ENCODE results near the gene COL20A1.

COL20A1 gene

GRCh38 chr20:63310265-63310991, 17.4 kb downstream of the COL20A1 start:
- DNase-seq = no peak

DNA sequence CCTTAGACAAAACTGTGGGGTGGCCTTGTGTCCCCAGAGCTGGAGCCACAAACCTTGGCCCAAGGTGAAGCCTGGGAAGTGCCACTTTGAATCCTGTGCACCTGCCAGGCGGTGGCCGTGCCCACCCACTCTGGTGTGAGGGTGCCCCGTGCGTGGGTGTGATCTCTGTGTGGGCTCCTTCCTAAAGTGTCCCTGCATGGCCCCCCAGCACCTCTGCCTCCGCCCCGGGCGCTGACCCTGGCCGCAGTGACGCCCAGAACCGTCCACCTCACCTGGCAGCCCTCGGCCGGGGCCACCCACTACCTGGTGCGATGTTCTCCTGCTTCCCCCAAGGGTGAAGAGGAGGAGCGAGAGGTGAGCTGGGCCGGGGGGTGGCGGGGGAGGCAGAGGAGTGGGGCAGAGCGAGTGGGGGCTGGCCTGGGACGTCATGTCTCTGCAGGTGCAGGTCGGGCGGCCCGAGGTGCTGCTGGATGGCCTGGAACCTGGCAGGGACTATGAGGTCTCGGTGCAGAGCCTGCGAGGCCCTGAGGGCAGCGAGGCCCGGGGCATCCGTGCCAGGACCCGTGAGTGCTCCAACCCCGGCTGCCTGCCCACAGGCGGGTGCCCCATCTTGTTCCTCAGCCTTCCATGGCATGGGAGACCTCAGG, 18.3 kb downstream of the COL20A1 start:
- no peak for DNase-seq

DNA sequence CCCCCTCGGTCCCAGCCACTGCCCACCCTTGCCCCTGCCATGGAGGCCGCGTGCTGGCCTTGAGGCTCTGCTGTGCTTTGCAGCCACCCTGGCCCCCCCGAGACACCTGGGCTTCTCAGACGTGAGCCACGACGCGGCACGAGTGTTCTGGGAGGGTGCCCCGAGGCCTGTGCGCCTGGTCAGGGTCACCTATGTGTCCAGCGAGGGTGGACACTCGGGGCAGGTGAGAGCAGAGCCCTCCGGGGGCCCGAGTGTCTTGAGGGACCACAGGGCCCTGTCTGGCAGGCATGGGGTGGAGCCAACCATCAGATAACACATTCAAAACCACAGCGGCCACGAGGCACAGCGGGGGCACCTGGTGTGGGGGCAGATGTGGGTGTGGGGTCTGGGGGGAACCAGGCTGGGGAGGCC, 18.9 kb downstream of the COL20A1 start:
- no peak for DNase-seq

DNA sequence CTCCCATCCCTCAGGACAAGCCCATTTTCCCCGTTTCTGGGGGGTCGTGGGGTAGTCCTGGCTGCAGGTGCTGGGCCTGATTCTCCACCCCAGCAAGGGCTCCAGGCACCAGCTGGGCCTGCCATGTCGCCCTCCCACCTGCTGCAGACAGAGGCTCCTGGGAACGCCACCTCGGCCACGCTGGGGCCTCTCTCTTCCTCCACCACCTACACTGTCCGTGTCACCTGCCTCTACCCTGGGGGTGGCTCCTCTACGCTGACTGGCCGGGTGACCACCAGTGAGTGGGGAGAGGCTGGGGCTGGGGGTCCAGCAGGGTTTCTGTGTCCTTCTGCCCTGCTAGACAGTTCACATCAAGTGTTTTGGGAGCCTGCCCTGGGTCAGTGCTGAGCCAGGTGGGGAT, 19.3 kb downstream of the COL20A1 start:
- DNase-seq = no peak

DNA sequence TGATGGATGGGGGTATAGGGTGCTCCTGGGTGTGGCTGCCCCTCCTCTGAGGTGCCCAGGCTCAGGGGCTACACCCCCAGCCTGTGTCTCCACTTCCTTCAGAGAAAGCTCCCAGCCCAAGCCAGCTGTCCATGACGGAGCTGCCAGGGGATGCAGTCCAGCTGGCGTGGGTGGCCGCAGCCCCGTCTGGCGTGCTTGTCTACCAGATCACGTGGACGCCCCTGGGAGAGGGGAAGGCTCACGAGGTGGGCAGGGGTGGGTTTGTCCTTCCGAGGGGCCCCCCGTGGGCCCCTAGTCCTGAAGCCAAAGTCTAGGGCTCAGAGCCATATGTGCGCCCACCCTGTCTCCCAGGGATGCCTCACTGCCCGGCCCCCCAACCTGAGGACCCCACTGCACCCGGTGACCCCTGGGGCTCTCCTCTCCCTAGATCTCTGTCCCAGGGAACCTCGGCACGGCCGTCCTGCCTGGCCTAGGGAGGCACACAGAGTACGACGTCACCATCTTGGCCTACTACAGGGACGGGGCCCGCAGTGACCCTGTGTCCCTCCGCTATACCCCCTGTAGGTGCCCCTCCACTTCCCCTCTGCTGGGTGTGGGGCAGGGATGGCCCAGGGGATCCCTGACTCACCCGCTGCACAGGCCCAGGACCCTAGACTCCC, 19.8 kb downstream of the COL20A1 start:
- DNase-seq = no peak

DNA sequence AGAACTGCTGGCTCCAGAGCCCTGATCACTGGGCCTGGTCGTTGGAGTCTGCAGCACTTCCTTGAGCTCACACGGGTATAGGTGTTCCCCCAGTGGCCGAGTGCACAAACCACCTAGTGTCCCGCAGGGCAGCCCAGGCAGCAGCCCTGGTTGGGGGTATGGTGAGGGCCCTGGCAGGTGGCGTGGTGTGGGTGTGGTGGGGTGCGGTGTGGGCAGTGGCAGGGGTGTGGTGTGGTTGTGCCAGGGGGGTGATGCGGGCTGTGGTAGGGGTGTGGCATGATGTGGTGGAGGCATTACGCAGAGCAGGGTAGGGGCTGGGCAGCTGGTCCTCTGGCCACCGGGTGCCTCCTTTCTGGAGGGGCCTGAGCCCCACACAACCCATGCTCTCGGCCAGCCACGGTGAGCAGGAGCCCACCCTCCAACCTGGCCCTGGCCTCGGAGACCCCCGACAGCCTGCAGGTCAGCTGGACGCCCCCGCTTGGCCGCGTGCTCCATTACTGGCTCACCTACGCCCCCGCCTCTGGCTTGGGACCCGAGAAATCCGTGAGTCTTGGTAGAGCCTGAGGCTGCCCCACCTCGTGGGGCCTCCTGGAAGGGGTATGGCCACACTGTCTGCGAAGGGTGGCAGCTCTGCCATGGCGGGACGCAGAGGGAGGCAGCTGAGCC, 20.5 kb downstream of the COL20A1 start:
- DNase-seq = no peak

DNA sequence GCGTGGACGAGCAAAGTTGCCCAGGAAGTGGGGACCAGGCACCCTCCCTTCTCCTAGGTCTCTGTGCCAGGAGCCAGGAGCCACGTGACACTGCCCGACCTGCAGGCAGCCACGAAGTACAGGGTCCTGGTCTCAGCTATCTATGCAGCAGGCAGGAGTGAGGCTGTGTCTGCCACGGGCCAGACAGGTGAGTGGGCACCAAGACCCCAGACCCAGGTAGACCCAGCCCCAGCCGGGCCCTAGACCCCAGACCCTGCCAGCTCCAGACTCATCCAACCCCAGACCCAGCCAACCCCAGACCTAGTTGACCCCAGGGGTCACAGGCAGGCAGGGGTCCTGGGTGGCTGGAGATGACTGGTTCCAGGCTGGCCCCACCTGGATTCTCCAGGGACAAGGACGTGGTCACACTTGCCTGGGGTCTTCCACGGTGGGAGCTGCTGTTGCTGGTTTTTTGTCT, 21.1 kb downstream of the COL20A1 start:
- DNase-seq = no peak

- DNase-seq = no peak
Measured at GRCh38 chr20:63314566-63315239, 21.7 kb downstream of the COL20A1 start.

DNA sequence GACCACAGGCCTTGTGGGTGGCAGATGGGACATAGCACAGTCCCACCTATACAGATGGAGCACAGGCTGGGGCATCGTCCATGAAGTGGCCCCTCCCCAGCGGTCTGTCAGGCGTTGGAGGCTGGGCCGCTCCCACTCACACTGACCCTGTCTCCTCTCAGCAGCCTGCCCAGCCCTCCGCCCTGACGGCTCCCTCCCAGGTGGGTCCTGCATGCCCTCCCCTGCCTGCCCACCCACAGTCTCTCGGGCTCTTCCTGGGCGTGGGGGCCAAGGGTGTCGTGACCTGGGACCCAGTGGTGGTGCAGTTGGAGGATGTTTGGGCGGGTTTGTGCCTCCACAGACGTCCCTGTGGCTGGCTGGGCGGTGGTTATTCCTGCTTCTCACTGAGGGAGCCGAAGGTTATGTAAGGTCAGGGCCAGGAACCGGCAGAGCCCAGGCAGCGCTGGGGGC, 22.3 kb downstream of the COL20A1 start:
- DNase-seq = no peak

DNA sequence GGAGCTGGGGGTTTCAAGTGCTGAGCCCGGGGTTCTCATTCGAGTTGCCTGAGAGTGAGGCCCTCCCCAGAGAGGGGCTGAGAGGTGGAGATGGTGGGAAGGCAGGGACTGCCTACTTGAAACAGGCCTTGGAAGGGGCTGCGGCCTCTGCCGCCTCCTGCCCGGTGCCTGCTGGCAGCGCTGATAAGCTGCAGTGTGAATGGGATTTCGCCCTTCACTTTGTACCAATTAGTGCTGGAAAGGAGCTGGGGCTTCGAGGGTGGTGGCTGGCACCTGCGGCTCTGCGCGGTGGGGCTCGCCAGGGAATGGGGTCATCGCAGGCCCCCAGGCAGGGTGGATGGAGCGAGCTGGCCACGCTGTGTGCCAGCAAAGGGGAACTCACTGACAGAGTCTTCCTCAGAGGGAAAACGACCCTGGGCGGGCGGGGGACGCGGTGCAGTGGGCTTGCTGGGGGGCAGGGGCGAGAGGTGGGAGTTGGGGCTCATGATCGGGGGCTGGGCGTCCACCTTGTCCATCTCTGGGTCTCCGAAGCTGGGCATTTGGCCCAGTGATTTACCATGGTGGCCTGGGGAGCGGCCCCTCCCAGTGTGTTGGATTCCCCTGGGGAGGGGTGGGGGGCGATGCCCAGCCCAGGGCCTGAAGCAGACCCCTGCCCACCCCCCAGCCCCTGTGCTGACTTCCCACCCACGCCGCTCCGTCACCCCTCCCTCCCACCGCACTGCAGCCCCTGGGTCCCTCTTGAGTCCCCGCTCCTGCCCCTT, 22.9 kb downstream of the COL20A1 start:
- DNase-seq = no peak

GRCh38 chr20:63316502-63316921, 23.5 kb downstream of the COL20A1 start:
- no peak for DNase-seq

- no peak for DNase-seq
Measured at GRCh38 chr20:63317061-63317460, 24.1 kb downstream of the COL20A1 start.

GRCh38 chr20:63317601-63318291, 24.8 kb downstream of the COL20A1 start:
- no peak for DNase-seq

- no peak for DNase-seq
Measured at GRCh38 chr20:63318391-63319163, 25.6 kb downstream of the COL20A1 start.

- no peak for DNase-seq
Measured at GRCh38 chr20:63319164-63320040, 26.4 kb downstream of the COL20A1 start.

- DNase-seq = no peak
Measured at GRCh38 chr20:63320041-63320511, 27.1 kb downstream of the COL20A1 start.

- no peak for DNase-seq
Measured at GRCh38 chr20:63320616-63321147, 27.7 kb downstream of the COL20A1 start.

DNA sequence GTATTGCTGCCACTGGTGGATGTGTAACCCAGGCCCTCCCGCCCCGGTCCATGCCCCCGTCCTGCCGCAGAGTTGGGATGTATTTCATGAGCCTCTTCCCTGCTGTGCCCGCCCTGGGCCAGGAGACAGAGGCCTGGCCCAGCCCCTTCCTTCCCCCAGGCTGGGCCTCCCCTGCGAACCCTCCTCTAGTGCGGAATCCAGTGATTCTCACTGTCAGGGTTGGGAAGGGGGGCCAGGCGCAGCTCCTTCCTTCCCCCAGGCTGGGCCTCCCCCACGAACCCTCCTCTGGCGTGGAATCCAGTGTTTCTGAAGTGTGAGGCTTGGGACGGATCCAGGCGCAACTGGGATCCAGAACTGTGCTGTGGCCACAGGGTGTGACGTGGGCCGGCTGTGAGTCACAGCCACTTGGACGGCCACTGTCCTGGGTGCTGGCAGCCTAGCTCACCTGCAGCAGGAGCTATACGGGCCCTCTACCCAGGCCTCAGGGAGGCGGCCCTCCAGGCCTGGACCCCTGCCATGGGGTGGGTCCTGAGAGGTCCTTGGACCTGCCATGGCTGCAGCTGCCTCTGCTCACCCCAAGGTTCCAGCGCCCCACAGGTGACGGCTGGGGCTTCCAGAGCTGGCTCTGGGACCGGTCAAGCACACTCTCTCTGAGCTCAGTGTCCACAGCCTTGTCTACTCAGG, 28.3 kb downstream of the COL20A1 start:
- DNase-seq = no peak

All from GOT3 (cell line).